ENCODE results near the gene PCDHAC1.
"Not testable (repeated sequence)": the region's sequence is repeated elsewhere in the genome, so short reads cannot be mapped to it uniquely, and the experiment has no call there.

PCDHAC1 gene

GRCh38 chr5:140925806-140926442 lies at the start of gene PCDHAC1:
TSS of gene PCDHAC1 (plus strand) at chr5:140926299. CDS start at chr5:140926893, 594 bp downstream.
- no peak for DNase-seq
- Mint-ChIP-seq H3K27me3 (peaks cover 45% of the 10 kb centered on the region), H3K4me1 (peaks cover 3% of the 10 kb centered on the region), H3K4me3 (peak within 1 kb of the TSS; percentile 15), H3K27ac (no peak within 1 kb of the TSS), H3K9me3 (peaks cover 11% of the 10 kb centered on the region), H3K36me3 (no peaks in the 10 kb centered on the region)
- CTCF ChIA-PET: no interaction called here

- H3K27me3 Mint-ChIP-seq, H3K4me3 Mint-ChIP-seq, H3K4me1 Mint-ChIP-seq, H3K27ac Mint-ChIP-seq, DNase-seq, CTCF ChIA-PET, H3K36me3 Mint-ChIP-seq: not testable (repeated sequence)
- peaks cover 18% of the 10 kb centered on the region for H3K9me3 Mint-ChIP-seq
Observed at GRCh38 chr5:140876541-140877261, 49.4 kb upstream of the PCDHAC1 start.

- H3K4me1 Mint-ChIP-seq: no peaks in the 10 kb centered on the region
- no peaks in the 10 kb centered on the region for H3K36me3 Mint-ChIP-seq
- DNase-seq: no peak
- H3K27me3 Mint-ChIP-seq: peaks cover 11% of the 10 kb centered on the region
- H3K4me3 Mint-ChIP-seq: no peak overlapping the region
- peaks cover 18% of the 10 kb centered on the region for H3K9me3 Mint-ChIP-seq
- peak overlapping the region; percentile 58 for H3K27ac Mint-ChIP-seq
- CTCF ChIA-PET: no interaction called here
Observed at GRCh38 chr5:140877262-140877581, 48.9 kb upstream of the PCDHAC1 start.

- no peaks in the 10 kb centered on the region for H3K4me1 Mint-ChIP-seq
- H3K27me3 Mint-ChIP-seq: peaks cover 12% of the 10 kb centered on the region
- no peak within 1 kb of the TSS for H3K27ac Mint-ChIP-seq
- peaks cover 17% of the 10 kb centered on the region for H3K9me3 Mint-ChIP-seq
- DNase-seq: no peak
- CTCF ChIA-PET: no interaction called here
- H3K36me3 Mint-ChIP-seq: no peaks in the 10 kb centered on the region
- no peak within 1 kb of the TSS for H3K4me3 Mint-ChIP-seq
Observed at GRCh38 chr5:140881889-140882590, 44.1 kb upstream of the PCDHAC1 start, which contains the start of gene PCDHA13. TSS of gene PCDHA13 (plus strand) at chr5:140882124. CDS start at chr5:140882269, 145 bp downstream.

GRCh38 chr5:140882591-140882899 lies 43.6 kb upstream of the PCDHAC1 start:
- DNase-seq: no peak
- CTCF ChIA-PET: no interaction called here
- Mint-ChIP-seq H3K9me3 (peaks cover 17% of the 10 kb centered on the region), H3K4me3 (no peak overlapping the region), H3K4me1 (no peaks in the 10 kb centered on the region), H3K27me3 (peaks cover 10% of the 10 kb centered on the region), H3K27ac (no peak overlapping the region), H3K36me3 (no peaks in the 10 kb centered on the region)

GRCh38 chr5:140883373-140883772 lies 42.7 kb upstream of the PCDHAC1 start:
- H3K9me3 Mint-ChIP-seq: peaks cover 15% of the 10 kb centered on the region
- no peaks in the 10 kb centered on the region for H3K4me1 Mint-ChIP-seq
- H3K27ac Mint-ChIP-seq: no peak overlapping the region
- DNase-seq: no peak
- peaks cover 9% of the 10 kb centered on the region for H3K27me3 Mint-ChIP-seq
- CTCF ChIA-PET: no interaction called here
- H3K36me3 Mint-ChIP-seq: no peaks in the 10 kb centered on the region
- no peak overlapping the region for H3K4me3 Mint-ChIP-seq

- Mint-ChIP-seq H3K4me1 (no peaks in the 10 kb centered on the region), H3K4me3 (no peak overlapping the region), H3K27me3 (peaks cover 9% of the 10 kb centered on the region), H3K36me3 (no peaks in the 10 kb centered on the region), H3K9me3 (peaks cover 15% of the 10 kb centered on the region), H3K27ac (no peak overlapping the region)
- DNase-seq: no peak
- CTCF ChIA-PET: no interaction called here
Observed at GRCh38 chr5:140883927-140884697, 42.0 kb upstream of the PCDHAC1 start.

- no peak overlapping the region for H3K4me3 Mint-ChIP-seq
Observed at GRCh38 chr5:140916325-140916724, 9.8 kb upstream of the PCDHAC1 start.

GRCh38 chr5:140923601-140924000 lies 2.5 kb upstream of the PCDHAC1 start:
- Mint-ChIP-seq H3K9me3 (peaks cover 8% of the 10 kb centered on the region), H3K4me3 (no peak overlapping the region), H3K36me3 (no peaks in the 10 kb centered on the region), H3K27me3 (peaks cover 40% of the 10 kb centered on the region), H3K27ac (no peak overlapping the region), H3K4me1 (peaks cover 3% of the 10 kb centered on the region)
- CTCF ChIA-PET: no interaction called here
- no peak for DNase-seq

More at GRCh38 chr5:140916325-140916724, 9.8 kb upstream of the PCDHAC1 start:
- CTCF ChIA-PET: no interaction called here
- Mint-ChIP-seq H3K27ac (no peak overlapping the region), H3K27me3 (no peaks in the 10 kb centered on the region), H3K4me1 (no peaks in the 10 kb centered on the region), H3K36me3 (no peaks in the 10 kb centered on the region), H3K9me3 (peaks cover 6% of the 10 kb centered on the region)
- no peak for DNase-seq

GRCh38 chr5:140926443-140927227 lies 536 bp downstream of the PCDHAC1 start:
- Mint-ChIP-seq H3K4me1 (peaks cover 3% of the 10 kb centered on the region), H3K4me3 (peak overlapping the region; percentile 15), H3K9me3 (peaks cover 11% of the 10 kb centered on the region), H3K36me3 (no peaks in the 10 kb centered on the region), H3K27me3 (peaks cover 45% of the 10 kb centered on the region), H3K27ac (no peak overlapping the region)
- CTCF ChIA-PET: no interaction called here
- peak; percentile 22 for DNase-seq

GRCh38 chr5:140927228-140927573 lies 1.1 kb downstream of the PCDHAC1 start:
- CTCF ChIA-PET: no interaction called here
- Mint-ChIP-seq H3K4me1 (peaks cover 3% of the 10 kb centered on the region), H3K4me3 (peak overlapping the region; percentile 15), H3K27ac (no peak overlapping the region), H3K9me3 (peaks cover 11% of the 10 kb centered on the region), H3K27me3 (peaks cover 45% of the 10 kb centered on the region), H3K36me3 (no peaks in the 10 kb centered on the region)
- DNase-seq: no peak

GRCh38 chr5:140934964-140935606 lies 9.0 kb downstream of the PCDHAC1 start:
- H3K4me3 Mint-ChIP-seq: no peak overlapping the region
- CTCF ChIA-PET: no interaction called here
- H3K36me3 Mint-ChIP-seq: no peaks in the 10 kb centered on the region

GRCh38 chr5:140946578-140946977 lies 20.5 kb downstream of the PCDHAC1 start:
- no peaks in the 10 kb centered on the region for H3K4me1 Mint-ChIP-seq
- no peaks in the 10 kb centered on the region for H3K27me3 Mint-ChIP-seq
- DNase-seq: no peak
- H3K27ac Mint-ChIP-seq: no peak overlapping the region
- CTCF ChIA-PET: no interaction called here
- no peaks in the 10 kb centered on the region for H3K9me3 Mint-ChIP-seq
- no peaks in the 10 kb centered on the region for H3K36me3 Mint-ChIP-seq
- H3K4me3 Mint-ChIP-seq: no peak overlapping the region

More at GRCh38 chr5:140934964-140935606, 9.0 kb downstream of the PCDHAC1 start:
- Mint-ChIP-seq H3K4me1 (no peaks in the 10 kb centered on the region), H3K27ac (no peak overlapping the region), H3K27me3 (no peaks in the 10 kb centered on the region), H3K9me3 (no peaks in the 10 kb centered on the region)
- DNase-seq: no peak

All from activated naive CD4-positive, alpha-beta T cell treated with anti-CD3 and anti-CD28 coated beads, Interleukin-2, amount 10 ng/mL, durations not matched to agents 7 days and 5 days (primary cell).